Naive thymus-derived CD4-positive, alpha-beta T cell (primary cell): Measurements from ENCODE around the gene B3GLCT. TPM values are rescaled to one million over a fixed set of nuclear protein-coding genes. Genes with fewer than 3 reads are reported as not detected.

ENCODE experiments used
- ATAC-seq: fragments of 150-1000 bp; cut with Tn5 transposase; 2 replicates; pipeline ENCODE4 v1.10.0; 2021; ENCODE audit warnings: mild to moderate bottlenecking, moderate library complexity
- CTCF ChIA-PET: fragments of 350-600 bp; sonication (Branson Sonifier 250); formaldehyde crosslinking; loops from one replicate; lab custom pipeline; 2021; ENCODE audit warnings: antibody characterized with exemption; lab: Charles Lee
- POLR2A ChIA-PET: fragments of 350-600 bp; sonication (Branson Sonifier 250); formaldehyde crosslinking; loops from one replicate; lab custom pipeline; 2021; ENCODE audit warnings: antibody characterized with exemption, inconsistent platforms; lab: Charles Lee
- DNase-seq, 9 donors: peaks; one replicate each; pipeline versions ENCODE4 v3.0.0 to v3.0.0-alpha.2; 2020 to 2022; ENCODE audit warnings: mixed read lengths in 1 of 9
- H3K27ac ChIP-seq: one replicate; pipeline ENCODE4 v1.7.0; 2013; ENCODE audit warnings: mild to moderate bottlenecking, low read depth, low read length, moderate library complexity
- H3K27me3 ChIP-seq, 2 donors: one replicate each; pipeline ENCODE4 v1.7.0; 2013; ENCODE audit warnings: low read length in 2 of 2, mild to moderate bottlenecking in 2 of 2, moderate library complexity in 2 of 2; ENCODE audit not compliant: control insufficient read depth in 2 of 2, insufficient read depth in 2 of 2
- H3K36me3 ChIP-seq, 3 experiments: 1 replicate in 2 of 3; 2 replicates in 1 of 3; pipeline ENCODE4 v1.7.0; 2013; ENCODE audit warnings: low read length in 3 of 3, mild to moderate bottlenecking in 3 of 3, moderate library complexity in 1 of 3; ENCODE audit not compliant: insufficient read depth in 3 of 3, control insufficient read depth in 2 of 3
- H3K4me1 ChIP-seq, 2 donors: one replicate each; pipeline ENCODE4 v1.7.0; 2013; ENCODE audit warnings: low read length in 2 of 2, mild to moderate bottlenecking in 2 of 2, moderate library complexity in 1 of 2; ENCODE audit not compliant: control insufficient read depth in 2 of 2, insufficient read depth in 2 of 2
- H3K4me3 ChIP-seq: 2 replicates; pipeline ENCODE4 v1.7.0; 2013; ENCODE audit warnings: mild to moderate bottlenecking, low read length
- H3K9me3 ChIP-seq, 3 experiments: 1 replicate in 2 of 3; 2 replicates in 1 of 3; pipeline ENCODE4 v1.7.0; 2013; ENCODE audit warnings: low read length in 3 of 3; ENCODE audit not compliant: control insufficient read depth in 2 of 3
- H3K27ac Mint-ChIP-seq, 9 donors: one replicate each; pipeline ENCODE4 v1.8.0; 2020 to 2022; ENCODE audit warnings: mixed read lengths in 9 of 9, mild to moderate bottlenecking in 8 of 9, moderate library complexity in 5 of 9, inconsistent platforms in 2 of 9
- H3K27me3 Mint-ChIP-seq, 5 donors: one replicate each; pipeline ENCODE4 v1.8.0; 2021 to 2022; ENCODE audit warnings: mixed read lengths in 5 of 5, mild to moderate bottlenecking in 1 of 5
- H3K36me3 Mint-ChIP-seq, 5 donors: one replicate each; pipeline ENCODE4 v1.8.0; 2020 to 2022; ENCODE audit warnings: mixed read lengths in 5 of 5, mild to moderate bottlenecking in 3 of 5, inconsistent platforms in 1 of 5
- H3K4me1 Mint-ChIP-seq, 7 donors: one replicate each; pipeline ENCODE4 v1.8.0; 2020 to 2022; ENCODE audit warnings: mixed read lengths in 7 of 7, mild to moderate bottlenecking in 3 of 7, inconsistent platforms in 1 of 7
- H3K4me3 Mint-ChIP-seq, 10 donors: one replicate each; pipeline ENCODE4 v1.8.0; 2020 to 2022; ENCODE audit warnings: mild to moderate bottlenecking in 10 of 10, mixed read lengths in 10 of 10, moderate library complexity in 6 of 10, inconsistent platforms in 2 of 10
- H3K9me3 Mint-ChIP-seq, 11 donors: one replicate each; pipeline ENCODE4 v1.8.0; 2020 to 2022; ENCODE audit warnings: mixed read lengths in 11 of 11, mild to moderate bottlenecking in 4 of 11, inconsistent platforms in 1 of 11, moderate library complexity in 1 of 11
- intact Hi-C, 2 donors: fragments of 100-400 bp; cut with micrococcal nuclease; formaldehyde crosslinking; loops; one replicate each; pipeline ENCODE4 v1.15.1; 2023
- polyA plus RNA-seq, 2 donors: library from polyadenylated mRNA; unstranded; fragments of 300-500 nt; fragmentation: Illumina TruSeq; gene quantifications; one replicate each; pipeline ENCODE4 v1.2.3, GENCODE V29; 2021
- total RNA-seq, 6 experiments: library from RNA in 5 of 6; stranded (reverse) in 5 of 6; gene quantifications; 1 replicate in 5 of 6; 2 replicates in 1 of 6; pipeline ENCODE4 v1.2.3 and lab custom pipeline; 2021 to 2026

B3GLCT gene
- total and polyA plus RNA-seq, 7 experiments from 2014 or later: 3.7 to 5.3 (median 4.5) TPM

- Mint-ChIP-seq H3K36me3 (peaks cover 0 to 3% (median 0%) of the 10 kb centered on the region in 5 donors), H3K4me1 (peaks cover 2 to 33% (median 8%) of the 10 kb centered on the region in 7 donors), H3K9me3 (no peaks in the 10 kb centered on the region), H3K27ac (no peak overlapping the region), H3K4me3 (no peak overlapping the region), H3K27me3 (peaks cover 2 to 12% (median 8%) of the 10 kb centered on the region in 5 donors)
- H3K36me3 ChIP-seq: no peaks in the 10 kb centered on the region
- ChIA-PET CTCF (no interaction called here), POLR2A (interaction anchor here (0.9 kb wide), 1 partner anchor 31 kb away, joined by 4 read pairs; the partner anchor contains the start of gene B3GLCT)
- H3K4me3 ChIP-seq: no peak overlapping the region
- DNase-seq (no peak), ATAC-seq (no peak)
- intact Hi-C loops: loop anchor here (10.0 kb wide), 3 partner anchors 773 to 1367 kb away; partner anchors contain the start of gene N4BP2L2 (in 1 of the 2)
- no peaks in the 10 kb centered on the region for H3K9me3 ChIP-seq
- no peak overlapping the region for H3K27ac ChIP-seq
- no peaks in the 10 kb centered on the region for H3K27me3 ChIP-seq
- H3K4me1 ChIP-seq: peaks cover under 1 to 3% of the 10 kb centered on the region in 2 donors
Measured at GRCh38 chr13:31168166-31168565, 31.6 kb upstream of the B3GLCT start.

GRCh38 chr13:31168736-31169135 lies 31.0 kb upstream of the B3GLCT start:
- Histone ChIP-seq H3K9me3 (no peaks in the 10 kb centered on the region), H3K36me3 (no peaks in the 10 kb centered on the region), H3K4me1 (no peaks in the 10 kb centered on the region), H3K27ac (no peak overlapping the region), H3K4me3 (no peak overlapping the region), H3K27me3 (no peaks in the 10 kb centered on the region)
- no peak for ATAC-seq
- Mint-ChIP-seq H3K27ac (peak overlapping the region in 1 of 9 donors; percentile 9), H3K9me3 (no peaks in the 10 kb centered on the region), H3K4me3 (no peak overlapping the region), H3K27me3 (peaks cover 6 to 15% (median 11%) of the 10 kb centered on the region in 5 donors), H3K36me3 (peaks cover 0 to 3% (median 0%) of the 10 kb centered on the region in 5 donors), H3K4me1 (peaks cover under 1 to 29% (median 2%) of the 10 kb centered on the region in 7 donors)
- intact Hi-C loops: loop anchor here (10.0 kb wide), 3 partner anchors 774 to 1366 kb away; partner anchors contain the start of gene N4BP2L2 (in 1 of the 2)
- CTCF ChIA-PET: no interaction called here
- DNase-seq: no peak
- POLR2A ChIA-PET: no interaction called here

DNA sequence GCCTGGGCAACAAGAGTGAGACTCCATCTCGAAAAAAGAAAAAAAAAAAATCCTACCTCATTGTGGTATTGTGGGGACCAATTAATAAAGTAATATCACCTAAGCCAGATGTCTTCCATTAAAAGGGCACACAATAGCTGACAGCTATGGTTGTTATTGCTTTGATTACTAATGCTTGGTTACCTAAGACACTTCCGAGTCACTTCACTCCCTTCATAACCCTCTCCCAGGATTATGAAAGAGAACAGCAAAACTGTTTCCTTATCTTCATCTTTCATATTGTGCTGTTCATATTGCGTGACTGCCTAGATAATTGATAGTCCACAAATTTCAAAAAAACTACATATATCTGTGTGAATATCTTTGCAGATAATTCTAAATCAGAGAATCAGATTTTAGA lies 27.8 kb upstream of the B3GLCT start:
- Mint-ChIP-seq H3K9me3 (peaks cover 0 to under 1% (median 0%) of the 10 kb centered on the region in 11 donors), H3K4me1 (peaks cover 0 to 28% (median 0%) of the 10 kb centered on the region in 7 donors), H3K36me3 (peaks cover 0 to 3% (median 0%) of the 10 kb centered on the region in 5 donors)

DNA sequence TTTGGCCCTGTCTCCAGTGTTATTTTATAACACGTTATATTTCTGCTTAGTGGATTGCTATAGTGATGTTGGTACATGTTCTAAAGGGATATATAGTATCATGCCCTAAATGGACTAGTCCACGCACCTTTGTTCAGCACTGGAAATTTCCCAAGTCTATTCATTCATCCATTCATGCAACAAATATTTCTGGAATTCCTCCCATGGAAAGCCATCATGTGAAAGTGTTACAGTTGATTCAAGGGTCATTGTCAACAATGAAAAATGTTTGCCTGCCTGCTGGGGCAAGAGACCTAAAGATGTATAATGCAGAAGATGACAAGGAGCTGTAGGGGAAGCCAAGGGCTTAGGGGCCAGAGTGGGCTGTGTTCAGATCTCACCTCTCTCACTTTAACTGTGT lies 27.2 kb upstream of the B3GLCT start:
- Mint-ChIP-seq H3K4me1 (peaks cover 0 to 24% (median 0%) of the 10 kb centered on the region in 7 donors), H3K36me3 (peaks cover 0 to 4% (median 0%) of the 10 kb centered on the region in 5 donors), H3K27me3 (peaks cover 10 to 21% (median 15%) of the 10 kb centered on the region in 5 donors), H3K4me3 (no peak overlapping the region), H3K27ac (no peak overlapping the region), H3K9me3 (peaks cover 0 to 6% (median 3%) of the 10 kb centered on the region in 11 donors)
- ATAC-seq (no peak), DNase-seq (no peak)
- H3K4me1 ChIP-seq: no peaks in the 10 kb centered on the region
- no peaks in the 10 kb centered on the region for H3K36me3 ChIP-seq
- H3K4me3 ChIP-seq: no peak overlapping the region
- H3K9me3 ChIP-seq: no peaks in the 10 kb centered on the region
- POLR2A ChIA-PET: interaction anchor here (0.7 kb wide), 1 partner anchor 23 kb away, joined by 3 read pairs; no protein-coding TSS in a partner anchor
- intact Hi-C loops: no loop called here
- no peaks in the 10 kb centered on the region for H3K27me3 ChIP-seq
- H3K27ac ChIP-seq: no peak overlapping the region
- CTCF ChIA-PET: no interaction called here

More for the DNA sequence above, 27.8 kb upstream of the B3GLCT start:
- CTCF ChIA-PET: no interaction called here
- Histone ChIP-seq H3K27ac (no peak overlapping the region), H3K4me1 (no peaks in the 10 kb centered on the region), H3K4me3 (no peak overlapping the region), H3K36me3 (no peaks in the 10 kb centered on the region), H3K9me3 (no peaks in the 10 kb centered on the region), H3K27me3 (no peaks in the 10 kb centered on the region)
- DNase-seq (no peak), ATAC-seq (no peak)
- intact Hi-C loops: no loop called here
- H3K27me3 Mint-ChIP-seq: peaks cover 10 to 21% (median 15%) of the 10 kb centered on the region in 5 donors
- no peak overlapping the region for H3K27ac Mint-ChIP-seq
- H3K4me3 Mint-ChIP-seq: no peak overlapping the region
- POLR2A ChIA-PET: no interaction called here

DNA sequence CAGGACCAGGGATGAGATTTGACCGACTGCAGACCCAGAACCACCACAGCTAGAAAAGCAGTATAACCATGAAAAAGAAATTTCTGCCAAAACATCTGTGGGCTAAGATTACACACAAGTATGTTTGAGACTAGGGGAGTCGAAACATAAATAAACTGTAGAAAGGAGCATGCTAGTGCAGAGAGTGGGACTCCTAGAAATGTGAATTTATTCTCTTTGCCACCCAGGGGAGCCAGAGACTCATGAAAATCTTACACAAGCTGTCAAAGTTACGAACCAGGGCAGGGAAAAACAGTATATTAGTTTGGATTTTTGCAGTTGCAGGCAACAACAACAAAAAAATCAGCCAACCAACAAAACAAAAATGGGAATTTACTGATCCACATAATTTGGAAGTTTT lies 25.8 kb upstream of the B3GLCT start:
- Histone ChIP-seq H3K36me3 (no peaks in the 10 kb centered on the region), H3K27me3 (no peaks in the 10 kb centered on the region), H3K4me3 (no peak overlapping the region), H3K4me1 (no peaks in the 10 kb centered on the region), H3K9me3 (no peaks in the 10 kb centered on the region), H3K27ac (no peak overlapping the region)
- intact Hi-C loops: no loop called here
- Mint-ChIP-seq H3K4me1 (peaks cover 0 to 18% (median 4%) of the 10 kb centered on the region in 7 donors), H3K27ac (no peak overlapping the region), H3K36me3 (peaks cover 0 to 4% (median 0%) of the 10 kb centered on the region in 5 donors), H3K4me3 (no peak overlapping the region), H3K9me3 (peaks cover 0 to 7% (median 3%) of the 10 kb centered on the region in 11 donors), H3K27me3 (peaks cover 10 to 21% (median 15%) of the 10 kb centered on the region in 5 donors)
- ChIA-PET POLR2A (no interaction called here), CTCF (no interaction called here)
- DNase-seq (no peak), ATAC-seq (no peak)

DNA sequence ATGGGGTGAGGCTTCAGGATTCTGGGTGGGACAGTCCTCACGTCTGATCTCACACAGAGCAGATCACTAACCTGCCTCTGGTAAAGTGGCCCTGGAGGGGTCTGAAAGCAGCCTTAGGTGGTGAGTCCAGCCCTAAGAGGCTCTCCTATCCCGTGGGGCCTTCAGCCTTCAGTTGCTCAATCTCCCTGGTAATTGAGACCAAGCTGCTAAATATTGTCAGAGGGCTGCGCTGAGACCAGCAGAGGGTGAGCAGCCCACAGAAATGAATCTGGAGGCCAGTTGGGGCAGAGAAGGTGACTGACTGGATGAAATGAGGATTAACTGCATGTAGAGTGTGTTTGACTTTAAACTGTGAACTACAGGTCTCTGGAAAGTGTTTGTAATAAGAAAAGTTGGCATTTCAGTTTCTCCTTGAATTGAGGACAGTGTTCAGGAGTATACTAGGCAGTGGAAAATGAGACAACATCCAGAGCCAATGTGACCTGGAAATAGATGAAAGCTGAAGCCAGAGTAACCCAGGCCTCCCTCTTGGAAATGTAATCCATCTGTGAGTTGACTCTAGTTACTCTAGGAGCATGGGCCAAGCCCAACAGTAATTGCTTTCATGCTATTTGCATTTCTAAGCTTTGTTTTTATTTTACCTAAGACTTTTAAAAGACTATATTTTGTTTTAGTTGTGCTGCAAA lies 23.8 kb upstream of the B3GLCT start:
- intact Hi-C loops: no loop called here
- Histone ChIP-seq H3K27me3 (no peaks in the 10 kb centered on the region), H3K27ac (no peak overlapping the region), H3K9me3 (no peaks in the 10 kb centered on the region), H3K4me3 (no peak overlapping the region), H3K4me1 (no peaks in the 10 kb centered on the region), H3K36me3 (no peaks in the 10 kb centered on the region)
- peaks cover 0 to 7% (median 3%) of the 10 kb centered on the region in 11 donors for H3K9me3 Mint-ChIP-seq
- peaks cover 0 to 4% (median 0%) of the 10 kb centered on the region in 5 donors for H3K36me3 Mint-ChIP-seq
- peaks cover 10 to 16% (median 15%) of the 10 kb centered on the region in 5 donors for H3K27me3 Mint-ChIP-seq
- ChIA-PET CTCF (no interaction called here), POLR2A (no interaction called here)
- no peak overlapping the region for H3K4me3 Mint-ChIP-seq
- DNase-seq (no peak), ATAC-seq (no peak)
- peak overlapping the region in 1 of 9 donors; percentile 25 for H3K27ac Mint-ChIP-seq
- H3K4me1 Mint-ChIP-seq: peaks cover 0 to 8% (median 4%) of the 10 kb centered on the region in 7 donors
